K562 (cell line): ENCODE data around the gene BRSK1. TPM values are rescaled to one million over a fixed set of nuclear protein-coding genes. Genes with fewer than 3 reads are reported as not detected.

Experiments used
- ARID1B ChIP-seq: fragments of 450-650 bp; IDR thresholded peaks from 2 replicates; pipeline ENCODE4 v1.6.1; 2016; ENCODE audit warnings: antibody characterized with exemption, mild to moderate bottlenecking, inconsistent platforms
- CREB1 ChIP-seq, 2 experiments: sonication (generic) in 1 of 2; formaldehyde crosslinking in 1 of 2; IDR thresholded peaks; 2 replicates each; pipeline versions ENCODE4 v1.6.1 to v1.8.0; 2012 to 2022; ENCODE audit warnings: inconsistent platforms in 1 of 2, mild to moderate bottlenecking in 1 of 2, missing genetic modification reagents in 1 of 2, moderate library complexity in 1 of 2
- EGR1 ChIP-seq: fragments of 450-650 bp; conservative IDR thresholded peaks from 2 replicates; pipeline ENCODE4 v1.6.1; 2017; ENCODE audit warnings: mild to moderate bottlenecking
- EP400 ChIP-seq: fragments of 450-650 bp; IDR thresholded peaks from 2 replicates; pipeline ENCODE4 v1.6.1; 2017; ENCODE audit warnings: antibody characterized with exemption, mild to moderate bottlenecking, moderate library complexity
- HDAC1 ChIP-seq, 2 experiments: fragments of 450-650 bp; IDR thresholded peaks; 2 replicates each; pipeline ENCODE4 v1.6.1; 2016 to 2017; ENCODE audit warnings: inconsistent platforms in 1 of 2, mild to moderate bottlenecking in 1 of 2, moderate library complexity in 1 of 2
- HLTF ChIP-seq: fragments of 450-650 bp; IDR thresholded peaks from 2 replicates; pipeline ENCODE4 v1.6.1; 2016
- HNRNPH1 ChIP-seq: fragments of 200-400 bp; formaldehyde crosslinking; optimal IDR thresholded peaks from 2 replicates; pipeline ENCODE3; 2017; ENCODE audit warnings: low read depth, mild to moderate bottlenecking, low read length, moderate library complexity
- LARP7 ChIP-seq: fragments of 450-650 bp; IDR thresholded peaks from 2 replicates; pipeline ENCODE4 v1.6.1; 2016
- MYNN ChIP-seq, 2 experiments: sonication (generic); formaldehyde crosslinking in 1 of 2; IDR thresholded peaks; 2 replicates each; pipeline versions ENCODE4 v1.5.0 to v1.6.1; 2016 to 2020; ENCODE audit warnings: antibody characterized with exemption in 1 of 2, missing genetic modification reagents in 1 of 2
- NBN ChIP-seq: fragments of 450-650 bp; IDR thresholded peaks from 2 replicates; pipeline ENCODE4 v1.6.1; 2016; ENCODE audit warnings: low read depth, mild to moderate bottlenecking
- NCOA6 ChIP-seq: fragments of 450-650 bp; IDR thresholded peaks from 2 replicates; pipeline ENCODE4 v1.6.1; 2017; ENCODE audit warnings: mild to moderate bottlenecking
- OTX1 ChIP-seq: fragments of 450-650 bp; formaldehyde crosslinking; IDR thresholded peaks from 2 replicates; pipeline ENCODE4 v1.4.0; 2022; ENCODE audit warnings: mild to moderate bottlenecking
- SMARCE1 ChIP-seq: fragments of 450-650 bp; IDR thresholded peaks from 2 replicates; pipeline ENCODE4 v1.7.1; 2016; ENCODE audit warnings: mild to moderate bottlenecking
- SREBF1 ChIP-seq: fragments of 150-350 bp; IDR thresholded peaks from 2 replicates; pipeline ENCODE4 v1.6.1; 2014; ENCODE audit warnings: antibody characterized with exemption, low read depth, low read length, borderline replicate concordance
- U2AF2 ChIP-seq: fragments of 200-400 bp; formaldehyde crosslinking; optimal IDR thresholded peaks from 2 replicates; pipeline ENCODE3; 2017; ENCODE audit warnings: low read depth, mild to moderate bottlenecking, low read length
- ZNF184 ChIP-seq: sonication (generic); formaldehyde crosslinking; IDR thresholded peaks from 2 replicates; pipeline ENCODE4 v1.5.0; 2020; ENCODE audit warnings: missing genetic modification reagents
- ZNF668 ChIP-seq: fragments of 250-450 bp; sonication (Bioruptor Pico); IDR thresholded peaks from 2 replicates; pipeline ENCODE4 v1.8.0; 2022; ENCODE audit warnings: mild to moderate bottlenecking, inconsistent platforms
- polyA plus RNA-seq, 8 experiments: library from polyadenylated mRNA; depleted of rRNA in 4 of 8; stranded (reverse) in 5 of 8; unstranded in 3 of 8; fragments of >200 nt; fragmentation: Nextera tagmentation in 2 of 8; fragmentation: Illumina TruSeq in 1 of 8; extraction: Ambion mirVana in 2 of 8; extraction: Trizol in 1 of 8; gene quantifications; 2 replicates each; pipeline versions ENCODE4 v1.2.1 to v1.2.3, GENCODE V29; 2011 to 2014; ENCODE audit warnings: inconsistent platforms in 1 of 8, missing spikeins in 1 of 8
- total RNA-seq, 7 experiments: library from RNA; depleted of rRNA in 6 of 7; stranded (reverse); fragments of >200 nt in 6 of 7; fragmentation: Illumina TruSeq in 2 of 7; extraction: Trizol in 2 of 7; gene quantifications; 2 replicates each; pipeline versions ENCODE4 v1.2.1 to v1.2.3, GENCODE V29; 2011 to 2021; ENCODE audit warnings: low replicate concordance in 1 of 7
- TF ChIP-seq, protein P1 (sequence below), 2 experiments: fragments of 450-650 bp; formaldehyde crosslinking in 1 of 2; IDR thresholded peaks; 2 replicates each; pipeline versions ENCODE4 v1.4.0 to v1.6.1; 2014 to 2020; ENCODE audit warnings: mild to moderate bottlenecking in 2 of 2, borderline replicate concordance in 1 of 2, low read depth in 1 of 2
- TF ChIP-seq, protein P2 (sequence below): sonication (generic); formaldehyde crosslinking; IDR thresholded peaks from 2 replicates; pipeline ENCODE4 v1.8.1; 2023; ENCODE audit warnings: mild to moderate bottlenecking, missing genetic modification reagents

The BRSK1 gene
- total and polyA plus RNA-seq, 9 of the 15 experiments (the other 6 are each of a cell fraction or from before 2014, with no cell fraction given) = 1.7 to 9.3 (median 3.8) TPM; not detected in 2

DNA sequence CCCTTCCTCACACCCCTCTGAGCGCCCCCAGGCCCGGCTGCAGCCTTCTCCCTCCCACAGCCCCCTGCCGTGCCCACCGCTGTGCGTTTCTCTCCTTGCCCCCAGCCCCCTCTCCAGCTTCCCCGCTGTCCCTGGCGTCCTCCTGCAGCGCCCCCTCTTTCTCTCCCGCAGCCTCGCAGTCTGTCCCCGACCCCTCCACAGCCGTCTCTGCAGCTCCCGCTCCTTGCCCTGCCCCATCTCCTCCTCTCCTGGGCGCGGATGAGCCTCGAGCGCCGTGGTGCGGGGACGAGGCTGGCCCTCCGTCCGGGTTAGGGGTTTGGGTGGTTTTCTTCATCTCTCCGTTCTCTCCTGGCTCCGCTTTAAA, 57.0 kb downstream of the BRSK1 start (continued):
- TF ChIP-seq, protein P1, sequence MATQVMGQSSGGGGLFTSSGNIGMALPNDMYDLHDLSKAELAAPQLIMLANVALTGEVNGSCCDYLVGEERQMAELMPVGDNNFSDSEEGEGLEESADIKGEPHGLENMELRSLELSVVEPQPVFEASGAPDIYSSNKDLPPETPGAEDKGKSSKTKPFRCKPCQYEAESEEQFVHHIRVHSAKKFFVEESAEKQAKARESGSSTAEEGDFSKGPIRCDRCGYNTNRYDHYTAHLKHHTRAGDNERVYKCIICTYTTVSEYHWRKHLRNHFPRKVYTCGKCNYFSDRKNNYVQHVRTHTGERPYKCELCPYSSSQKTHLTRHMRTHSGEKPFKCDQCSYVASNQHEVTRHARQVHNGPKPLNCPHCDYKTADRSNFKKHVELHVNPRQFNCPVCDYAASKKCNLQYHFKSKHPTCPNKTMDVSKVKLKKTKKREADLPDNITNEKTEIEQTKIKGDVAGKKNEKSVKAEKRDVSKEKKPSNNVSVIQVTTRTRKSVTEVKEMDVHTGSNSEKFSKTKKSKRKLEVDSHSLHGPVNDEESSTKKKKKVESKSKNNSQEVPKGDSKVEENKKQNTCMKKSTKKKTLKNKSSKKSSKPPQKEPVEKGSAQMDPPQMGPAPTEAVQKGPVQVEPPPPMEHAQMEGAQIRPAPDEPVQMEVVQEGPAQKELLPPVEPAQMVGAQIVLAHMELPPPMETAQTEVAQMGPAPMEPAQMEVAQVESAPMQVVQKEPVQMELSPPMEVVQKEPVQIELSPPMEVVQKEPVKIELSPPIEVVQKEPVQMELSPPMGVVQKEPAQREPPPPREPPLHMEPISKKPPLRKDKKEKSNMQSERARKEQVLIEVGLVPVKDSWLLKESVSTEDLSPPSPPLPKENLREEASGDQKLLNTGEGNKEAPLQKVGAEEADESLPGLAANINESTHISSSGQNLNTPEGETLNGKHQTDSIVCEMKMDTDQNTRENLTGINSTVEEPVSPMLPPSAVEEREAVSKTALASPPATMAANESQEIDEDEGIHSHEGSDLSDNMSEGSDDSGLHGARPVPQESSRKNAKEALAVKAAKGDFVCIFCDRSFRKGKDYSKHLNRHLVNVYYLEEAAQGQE (IDR thresholded peaks at IDR 0.05; ENCODE audit: borderline replicate concordance) = peak; percentile 7; the same call in 1 of the 2 replicates
- TF ChIP-seq, protein P1 (CRISPR knock-in tag; IDR thresholded peaks at IDR 0.05; ENCODE audit: low read depth) = no peak
- TF ChIP-seq, protein P2, sequence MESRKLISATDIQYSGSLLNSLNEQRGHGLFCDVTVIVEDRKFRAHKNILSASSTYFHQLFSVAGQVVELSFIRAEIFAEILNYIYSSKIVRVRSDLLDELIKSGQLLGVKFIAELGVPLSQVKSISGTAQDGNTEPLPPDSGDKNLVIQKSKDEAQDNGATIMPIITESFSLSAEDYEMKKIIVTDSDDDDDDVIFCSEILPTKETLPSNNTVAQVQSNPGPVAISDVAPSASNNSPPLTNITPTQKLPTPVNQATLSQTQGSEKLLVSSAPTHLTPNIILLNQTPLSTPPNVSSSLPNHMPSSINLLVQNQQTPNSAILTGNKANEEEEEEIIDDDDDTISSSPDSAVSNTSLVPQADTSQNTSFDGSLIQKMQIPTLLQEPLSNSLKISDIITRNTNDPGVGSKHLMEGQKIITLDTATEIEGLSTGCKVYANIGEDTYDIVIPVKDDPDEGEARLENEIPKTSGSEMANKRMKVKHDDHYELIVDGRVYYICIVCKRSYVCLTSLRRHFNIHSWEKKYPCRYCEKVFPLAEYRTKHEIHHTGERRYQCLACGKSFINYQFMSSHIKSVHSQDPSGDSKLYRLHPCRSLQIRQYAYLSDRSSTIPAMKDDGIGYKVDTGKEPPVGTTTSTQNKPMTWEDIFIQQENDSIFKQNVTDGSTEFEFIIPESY (CRISPR knock-in tag) = no peak
- TF ChIP-seq ZNF184 (CRISPR knock-in tag) = no peak
- no peak for TF ChIP-seq U2AF2
- TF ChIP-seq HLTF = 0 out of 2 replicates have a peak, but pooled peaks have one; percentile 34
- no peak for TF ChIP-seq SREBF1
- no peak for TF ChIP-seq NBN
- TF ChIP-seq MYNN (IDR thresholded peaks at IDR 0.05) = no peak
- TF ChIP-seq MYNN (CRISPR knock-in tag; IDR thresholded peaks at IDR 0.05) = no peak
- peak; percentile 11; the same call in 1 of the 2 replicates for TF ChIP-seq EGR1
- TF ChIP-seq LARP7 = 0 out of 2 replicates have a peak, but pooled peaks have one; percentile 19
- TF ChIP-seq NCOA6 = no peak
- TF ChIP-seq SMARCE1 = peak; percentile 12; the same call in 1 of the 2 replicates
- peak in 1 of 2 experiments; percentile 18; a peak in 1 of 4 replicates for TF ChIP-seq HDAC1 (IDR thresholded peaks at IDR 0.05)
- TF ChIP-seq CREB1 (IDR thresholded peaks at IDR 0.05) = no peak
- TF ChIP-seq CREB1 (CRISPR knock-in tag; IDR thresholded peaks at IDR 0.05) = 0 out of 2 replicates have a peak, but pooled peaks have one; percentile 45
- 0 out of 2 replicates have a peak, but pooled peaks have one; percentile 10 for TF ChIP-seq ARID1B
- no peak for TF ChIP-seq ZNF668 (CRISPR knock-in tag)
- no peak for TF ChIP-seq EP400
- TF ChIP-seq HNRNPH1 = no peak
- 0 out of 2 replicates have a peak, but pooled peaks have one; percentile 4 for TF ChIP-seq OTX1 (CRISPR knock-in tag)
